HG03469 (cell line): Measurements from ENCODE around the gene NAALADL2.

Experiments
- ATAC-seq: cut with Tn5 transposase; IDR thresholded peaks from one replicate; pipeline ENCODE4 v1.9.1; 2021; ENCODE audit warnings: mild to moderate bottlenecking, moderate library complexity, moderate number of reproducible peaks; ENCODE audit not compliant: unreplicated experiment

NAALADL2 gene

DNA sequence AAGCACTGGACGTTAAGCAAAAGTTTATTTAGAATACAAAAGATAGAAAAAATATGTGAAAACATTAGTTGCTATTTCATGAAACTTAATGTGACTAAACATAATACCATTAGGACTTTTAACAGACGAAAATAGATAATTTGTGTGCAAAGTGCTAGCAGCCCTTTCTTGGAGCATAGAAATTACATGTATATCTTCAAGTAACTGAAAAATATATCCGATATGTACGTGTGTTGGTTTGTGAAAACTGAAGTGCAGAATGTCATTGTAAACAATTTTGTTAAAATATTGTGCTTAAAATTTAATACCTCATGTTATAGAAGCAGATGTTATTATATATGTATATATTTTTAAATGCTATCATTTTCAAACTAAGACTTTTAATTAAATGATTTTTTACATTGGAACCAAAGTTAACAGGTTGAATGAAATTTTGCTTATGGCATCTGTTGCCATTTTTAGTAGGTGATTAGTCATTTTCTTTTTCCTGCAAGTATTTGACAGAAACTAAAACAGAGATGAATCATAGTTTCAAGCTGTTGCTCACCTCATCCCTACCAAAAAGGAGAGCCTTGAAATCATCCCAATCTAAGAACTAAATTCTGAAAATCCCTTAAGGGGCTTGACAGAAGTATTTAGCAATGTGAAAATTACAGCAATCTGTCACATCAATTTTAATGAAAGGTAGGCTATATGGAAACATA lies 334.8 kb downstream of the NAALADL2 start:
- peak; percentile 51 for ATAC-seq

DNA sequence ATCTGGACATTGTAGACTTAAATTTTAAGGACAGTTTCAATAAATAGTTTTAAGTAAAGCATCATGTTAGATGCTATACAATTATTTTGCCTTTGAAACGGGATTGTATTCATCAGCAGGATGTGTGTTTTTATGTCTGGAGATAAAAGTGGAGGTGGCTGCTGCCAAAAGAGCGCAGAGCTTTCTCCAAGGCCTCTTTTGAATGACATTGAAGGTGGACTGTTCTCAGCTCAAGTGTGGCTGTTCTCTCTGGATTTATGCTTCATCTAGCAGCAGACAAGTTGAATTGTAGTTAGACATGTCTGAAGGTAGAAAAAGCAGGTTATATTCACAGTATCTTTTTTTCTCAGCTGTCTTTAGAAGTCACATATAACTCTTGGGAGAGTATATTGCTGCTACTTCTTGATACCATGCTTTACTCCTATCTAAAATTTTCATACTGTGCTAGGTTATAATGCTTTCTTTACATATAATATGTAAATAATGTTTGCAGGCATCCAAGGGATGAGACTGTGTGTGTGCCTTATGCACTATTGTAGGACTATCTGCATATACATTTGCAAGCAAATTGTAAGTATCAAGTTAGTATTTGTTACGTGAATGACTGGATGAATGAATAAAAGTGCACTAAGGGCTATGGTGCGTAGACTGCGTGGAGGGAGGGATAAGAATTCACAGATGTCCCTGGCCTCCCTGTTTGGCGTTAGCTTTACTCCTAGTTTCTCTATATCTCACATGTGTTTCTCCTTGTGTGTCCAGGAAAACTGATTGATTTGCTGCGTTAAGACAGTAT lies 340.1 kb downstream of the NAALADL2 start:
- ATAC-seq, result no peak

DNA sequence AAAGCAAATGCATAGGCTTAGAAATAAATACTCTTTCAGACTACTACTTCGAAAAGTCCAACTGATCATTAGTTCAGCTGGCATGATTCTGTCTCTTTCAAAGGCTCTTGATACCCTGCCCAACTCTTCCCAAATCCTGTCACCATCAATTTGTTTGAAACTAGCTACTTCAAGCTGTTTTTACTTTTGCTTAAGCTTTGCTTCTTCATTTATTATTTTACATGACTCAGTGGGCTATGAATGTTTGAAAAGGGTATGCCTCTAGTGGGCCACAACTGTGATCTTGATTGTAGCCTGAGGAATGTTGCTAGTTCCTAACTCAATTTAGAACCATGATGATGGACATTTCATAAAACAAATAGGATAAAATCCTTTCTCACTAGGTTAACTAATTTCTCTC lies 340.8 kb downstream of the NAALADL2 start:
- no peak for ATAC-seq

DNA sequence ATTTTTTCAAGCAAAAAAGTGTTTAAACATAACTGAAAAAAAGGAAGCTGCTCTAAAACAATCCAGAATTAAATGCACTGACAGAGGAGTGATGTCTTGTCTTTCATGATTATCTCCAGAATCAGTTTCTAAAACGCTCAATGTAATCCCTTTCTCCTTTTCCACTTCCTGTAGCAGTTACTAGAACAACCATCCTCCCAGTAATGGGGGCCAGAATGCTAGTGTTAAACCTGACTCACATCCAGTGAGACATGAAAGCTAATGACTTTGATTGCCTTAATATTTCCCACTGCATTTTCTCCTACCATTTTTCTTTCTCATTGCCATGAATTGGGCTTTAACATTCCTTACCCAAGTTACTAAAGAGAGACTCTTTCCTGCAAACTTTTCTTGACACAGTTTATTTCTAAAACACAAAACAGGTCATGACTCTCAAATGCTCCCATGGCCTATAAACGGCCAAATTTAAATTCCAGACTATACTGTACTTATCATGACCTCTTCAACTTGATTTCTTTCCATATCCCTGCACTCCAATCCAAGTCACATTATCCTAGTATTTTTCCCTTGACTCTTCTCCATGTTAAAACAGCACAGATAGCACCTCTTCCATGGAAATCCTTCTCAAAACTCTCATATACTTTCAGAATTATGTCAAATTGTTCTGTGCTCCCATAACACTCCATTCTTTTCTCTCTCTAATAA lies 341.4 kb downstream of the NAALADL2 start:
- ATAC-seq, result no peak

DNA sequence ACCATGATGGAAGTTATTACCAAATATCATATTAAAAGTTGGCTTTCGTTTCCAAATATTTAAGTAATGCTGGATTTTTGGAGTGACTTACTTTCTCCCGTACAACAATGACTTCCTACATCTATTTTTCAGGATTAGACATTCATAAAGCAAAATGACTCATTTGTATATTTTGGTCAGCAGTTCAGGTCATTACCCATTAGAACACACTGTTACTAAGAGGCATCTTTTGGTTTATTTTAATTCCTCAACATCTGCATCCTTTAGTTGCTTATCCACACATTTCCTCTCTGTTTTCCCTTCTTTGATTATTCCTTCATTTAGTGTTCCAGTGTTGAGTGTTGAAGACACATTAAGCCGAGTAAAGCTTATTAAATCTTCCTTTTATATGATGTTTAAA lies 348.2 kb downstream of the NAALADL2 start:
- ATAC-seq, result no peak

DNA sequence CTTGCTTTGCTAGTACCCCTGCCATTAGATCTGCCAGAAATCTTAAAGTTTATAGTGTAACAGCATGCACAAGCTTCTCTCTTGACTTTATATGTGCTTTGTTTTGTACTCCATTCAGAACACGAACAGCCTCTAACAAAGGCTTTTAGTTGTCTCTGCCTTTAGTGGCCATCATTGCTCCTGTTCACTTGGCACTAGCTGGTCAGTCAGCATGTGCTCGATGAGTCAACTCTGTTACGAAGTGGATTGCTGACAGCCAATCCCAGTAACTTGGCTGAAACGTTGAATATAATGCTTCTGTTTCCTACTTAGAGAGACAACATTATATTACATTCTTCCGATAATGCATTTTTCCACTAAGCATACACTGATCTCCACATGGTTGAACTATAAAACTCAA lies 349.2 kb downstream of the NAALADL2 start:
- no peak for ATAC-seq

DNA sequence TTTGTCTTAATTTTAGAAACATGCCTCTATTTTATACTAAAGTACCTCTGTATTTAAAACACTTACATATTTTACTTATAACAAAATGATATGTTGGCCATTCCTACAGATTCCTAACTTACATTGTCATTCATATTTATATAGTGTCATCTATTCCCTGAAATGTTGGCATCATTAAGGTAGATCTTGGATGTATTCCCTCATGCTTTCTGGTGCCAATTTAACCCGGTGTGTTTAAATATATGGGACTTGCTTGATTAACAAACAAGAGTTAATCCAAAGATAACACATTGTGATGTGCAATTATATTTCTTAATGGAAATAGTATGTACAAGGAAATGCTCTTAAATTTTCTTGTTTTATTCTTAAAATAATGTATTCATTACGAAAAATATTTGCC lies 352.3 kb downstream of the NAALADL2 start:
- ATAC-seq, result no peak

DNA sequence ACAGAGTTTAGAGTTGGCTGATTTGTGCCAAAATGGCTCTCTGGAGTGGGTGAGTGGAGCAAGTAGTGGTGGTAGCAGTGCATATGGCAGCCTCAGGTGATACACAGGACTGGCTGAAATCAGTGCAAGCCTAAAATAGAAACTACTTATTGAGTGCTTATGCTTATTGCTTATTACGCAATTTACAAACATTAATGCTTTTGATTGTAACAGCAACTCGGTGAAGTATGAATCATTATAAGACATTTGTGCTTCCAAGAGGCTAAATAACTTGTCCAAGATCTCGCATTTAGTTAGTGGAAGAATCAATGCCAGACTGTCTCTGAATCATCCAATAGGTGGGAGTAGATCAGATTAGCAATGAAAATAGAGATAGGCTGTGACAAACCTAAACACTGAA lies 353.8 kb downstream of the NAALADL2 start:
- no peak for ATAC-seq

DNA sequence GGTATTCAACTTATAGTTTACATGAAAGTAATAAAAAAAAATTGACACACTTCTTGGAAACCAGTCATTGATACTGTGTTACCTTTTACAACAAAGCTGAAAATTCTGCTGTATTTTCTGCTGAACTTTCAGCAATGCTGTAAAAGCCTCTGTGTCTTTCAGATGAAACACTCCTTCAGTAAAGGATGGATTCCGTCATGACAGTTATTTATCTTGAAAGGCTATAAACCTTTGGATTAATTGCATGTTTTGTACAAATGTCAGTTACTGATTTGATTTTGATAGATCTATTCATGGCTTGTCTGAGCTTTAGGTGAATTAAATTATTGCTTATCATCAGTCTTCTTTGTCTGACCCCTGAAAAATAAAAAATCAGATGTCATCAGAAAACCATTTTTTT lies 355.1 kb downstream of the NAALADL2 start:
- ATAC-seq, result no peak

DNA sequence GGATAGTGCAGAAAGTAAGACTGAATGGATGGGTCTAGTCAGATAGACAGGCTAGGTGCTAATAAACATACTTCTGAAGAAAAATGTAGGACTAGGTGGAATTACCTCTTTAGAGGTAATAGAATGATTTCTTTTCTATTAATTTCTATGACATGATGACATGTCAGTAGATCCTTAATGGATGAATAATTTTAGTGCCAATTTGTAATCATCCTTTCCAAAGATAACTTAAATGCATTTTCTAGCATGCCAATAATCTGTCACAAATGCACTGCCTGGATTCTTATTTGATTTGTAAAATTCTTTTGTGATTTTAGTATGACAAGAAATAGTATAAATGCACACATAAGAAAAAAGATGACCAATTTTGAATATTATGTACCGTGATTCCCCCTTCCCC lies 356.7 kb downstream of the NAALADL2 start:
- ATAC-seq, result no peak

DNA sequence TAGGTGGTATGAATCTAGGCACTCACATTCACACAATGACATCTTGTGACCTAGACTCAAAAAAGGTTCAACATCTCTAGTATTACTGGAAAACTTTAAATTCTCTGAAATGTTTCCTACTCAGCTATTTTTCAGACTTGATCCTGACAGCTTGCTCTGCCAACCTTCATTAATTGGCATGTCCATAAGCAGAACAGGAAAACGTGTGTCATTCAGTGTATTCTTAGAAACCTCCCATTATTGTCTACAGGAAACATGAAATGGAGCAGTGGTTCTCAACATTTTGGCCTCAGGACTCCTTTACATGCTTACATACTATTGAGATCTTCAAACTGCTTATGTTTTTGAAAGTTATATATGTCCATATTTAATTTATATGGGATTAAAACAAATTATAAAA lies 363.2 kb downstream of the NAALADL2 start:
- ATAC-seq, result no peak

DNA sequence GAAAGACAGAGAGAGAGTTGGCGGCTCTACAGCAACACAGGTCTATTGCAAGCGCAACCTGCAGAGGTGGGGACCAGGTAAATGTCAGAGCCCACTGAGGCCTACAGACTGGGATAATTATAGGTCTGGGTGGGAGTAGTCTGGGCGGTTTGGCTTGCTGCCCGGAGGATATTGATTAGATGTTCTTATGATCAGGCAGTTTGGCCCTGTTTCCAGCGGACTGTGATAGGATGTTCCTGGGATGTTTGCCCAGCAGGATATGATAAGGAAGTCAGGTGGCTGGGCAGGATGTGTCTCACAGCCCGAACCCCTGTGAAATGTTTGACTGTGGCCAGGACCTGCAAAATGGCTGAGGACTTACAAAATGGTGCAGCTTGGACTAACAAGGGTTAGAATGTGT lies 364.9 kb downstream of the NAALADL2 start:
- no peak for ATAC-seq

DNA sequence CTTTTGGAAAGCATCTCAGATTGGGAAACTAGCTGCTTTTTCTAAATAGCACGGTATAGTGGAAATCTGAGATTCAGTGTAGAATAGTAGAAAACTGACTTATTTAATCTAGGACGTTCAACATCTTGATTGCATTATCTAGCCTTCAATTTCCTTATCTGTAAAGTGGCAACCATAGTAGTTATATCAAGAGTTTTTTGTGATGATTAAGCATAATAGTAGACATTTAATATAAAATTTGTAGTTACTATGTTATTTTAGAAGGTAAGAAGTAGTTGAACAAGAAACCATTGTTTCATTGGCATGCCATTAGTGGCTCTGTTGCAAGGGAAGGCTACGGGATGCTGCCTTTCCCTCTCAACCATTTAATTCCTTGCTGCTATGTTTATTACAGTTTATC lies 367.3 kb downstream of the NAALADL2 start:
- ATAC-seq, result no peak

DNA sequence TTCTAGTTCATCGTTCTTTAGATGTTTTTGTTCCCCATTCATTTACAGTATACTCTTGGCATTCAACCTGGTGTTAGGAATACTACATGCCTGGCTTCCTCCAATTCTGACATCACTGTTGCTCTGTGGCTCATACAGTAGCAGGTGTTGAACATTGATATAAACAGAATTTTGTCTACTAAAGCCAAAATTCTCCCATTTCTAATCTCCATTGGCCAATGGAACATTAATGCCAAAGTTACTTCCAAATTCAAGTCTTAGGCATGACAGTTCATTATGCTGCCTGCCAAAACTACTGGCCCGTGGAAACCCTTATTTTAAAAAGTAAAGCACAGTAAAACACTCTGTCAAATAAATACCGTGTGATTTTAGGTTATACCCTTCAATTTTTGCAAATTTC lies 368.0 kb downstream of the NAALADL2 start:
- no peak for ATAC-seq

DNA sequence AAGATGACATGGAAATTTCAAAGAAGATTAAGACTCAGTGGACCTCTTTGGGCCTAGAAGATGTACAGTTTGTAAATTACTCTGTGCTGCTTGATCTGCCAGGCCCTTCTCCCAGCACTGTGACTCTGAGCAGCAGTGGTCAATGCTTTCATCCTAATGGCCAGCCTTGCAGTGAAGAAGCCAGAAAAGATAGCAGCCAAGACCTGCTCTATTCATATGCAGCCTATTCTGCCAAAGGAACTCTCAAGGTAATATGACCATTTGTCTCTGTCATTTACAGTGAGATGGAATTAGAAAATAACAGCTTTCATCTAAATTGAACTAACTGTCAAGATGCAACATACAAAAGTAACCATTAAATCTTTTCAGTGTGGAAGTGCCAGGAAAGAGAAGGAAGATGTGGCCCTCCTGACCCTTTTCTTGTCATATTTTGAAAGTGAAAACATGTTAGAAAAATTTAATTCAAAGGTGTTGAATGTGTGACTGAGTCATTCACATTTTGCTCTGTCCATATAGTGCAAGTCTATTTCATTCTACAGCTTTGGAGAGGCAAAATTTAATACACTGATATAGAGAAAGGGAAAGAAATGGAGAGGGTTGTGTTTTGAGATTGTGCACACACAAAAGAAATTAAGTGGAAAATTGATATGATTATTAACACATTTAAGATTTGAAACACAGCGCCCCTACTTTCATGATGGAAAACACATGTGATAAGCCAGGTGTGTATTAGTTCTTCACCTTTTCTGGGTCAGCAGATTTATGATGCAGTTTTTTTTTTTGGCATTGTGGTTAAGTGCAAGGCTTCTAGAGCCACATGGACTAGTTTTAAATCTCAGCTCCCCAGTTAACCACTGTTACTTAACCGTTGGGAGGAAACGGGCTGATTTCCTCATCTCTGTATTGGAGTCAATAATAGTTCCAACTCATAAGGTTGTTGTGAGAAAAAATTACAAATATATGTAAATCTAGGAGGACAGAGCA lies 375.1 kb downstream of the NAALADL2 start:
- no peak for ATAC-seq

DNA sequence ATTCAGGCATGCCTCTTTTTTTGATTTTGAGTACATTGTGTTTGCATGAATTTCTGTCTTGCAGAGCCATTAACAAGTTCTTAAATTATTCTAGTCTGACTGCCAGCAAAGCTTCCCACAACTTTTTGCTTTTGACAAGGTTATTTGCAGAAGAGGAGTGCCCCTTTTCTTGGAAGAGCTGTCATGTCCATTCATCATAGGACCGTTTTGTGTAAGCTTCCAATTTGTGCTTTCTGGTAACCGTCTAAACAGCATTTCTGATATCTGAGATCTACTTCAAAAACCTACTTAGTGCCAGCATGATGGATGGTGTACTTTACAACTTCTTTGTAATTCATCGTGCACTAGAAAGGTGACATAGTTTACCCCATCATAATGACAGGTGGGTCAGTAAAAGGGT lies 379.7 kb downstream of the NAALADL2 start:
- no peak for ATAC-seq

DNA sequence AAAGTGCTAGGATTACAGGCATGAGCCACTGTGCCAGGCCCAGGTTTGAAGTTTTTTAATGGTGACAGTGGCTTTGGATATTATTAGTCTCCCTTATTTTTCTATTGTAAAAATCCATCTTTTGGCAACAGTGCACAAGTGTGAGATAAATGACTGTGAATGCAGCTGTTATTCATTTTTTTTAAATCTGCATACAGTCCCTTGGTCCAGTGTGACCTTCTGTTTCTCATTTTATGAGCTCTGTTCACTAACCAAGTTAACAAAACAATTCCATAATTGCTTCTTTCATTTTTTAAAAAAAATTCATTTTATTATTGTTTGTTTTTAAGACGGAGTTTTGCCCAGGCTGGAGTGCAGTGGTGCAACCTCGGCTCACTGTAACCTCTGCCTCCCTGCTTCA lies 381.8 kb downstream of the NAALADL2 start:
- no peak for ATAC-seq

DNA sequence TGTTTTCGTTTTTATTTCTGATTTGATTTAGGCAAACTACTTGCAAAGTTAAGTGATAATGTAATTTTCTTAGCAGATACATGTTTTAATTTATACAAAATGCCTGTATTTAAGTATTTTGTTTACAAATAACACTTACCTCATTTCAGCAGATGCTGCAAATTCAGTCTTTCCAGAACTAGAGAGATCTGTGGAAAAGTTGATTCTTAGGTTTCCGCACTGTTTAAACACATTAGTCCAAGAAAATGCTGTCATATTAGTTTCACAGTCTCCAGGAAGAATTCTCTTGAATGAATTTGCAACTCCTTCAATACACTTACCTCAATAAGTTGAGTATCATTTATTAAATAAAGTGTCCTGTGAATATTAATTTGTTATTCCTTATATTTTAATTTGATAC lies 383.1 kb downstream of the NAALADL2 start:
- no peak for ATAC-seq

DNA sequence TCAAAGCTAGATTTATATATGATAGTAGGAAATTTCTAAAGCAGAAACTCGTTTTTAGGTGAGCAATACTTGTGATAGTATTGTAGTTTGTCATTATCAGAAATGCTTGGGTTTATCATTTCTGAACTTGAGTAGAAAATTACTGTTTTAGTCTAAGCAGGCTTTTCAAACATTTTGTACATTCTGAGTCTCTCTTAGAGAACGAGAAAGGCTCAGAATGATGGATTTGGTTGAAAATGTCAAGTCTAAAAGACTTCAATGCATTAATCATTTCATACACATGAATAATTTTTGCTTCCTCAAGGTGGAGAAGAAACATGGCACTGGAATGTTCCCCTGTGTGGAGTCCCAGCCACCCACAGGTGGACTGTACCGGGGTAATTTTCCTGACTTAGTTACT lies 387.1 kb downstream of the NAALADL2 start:
- no peak for ATAC-seq

DNA sequence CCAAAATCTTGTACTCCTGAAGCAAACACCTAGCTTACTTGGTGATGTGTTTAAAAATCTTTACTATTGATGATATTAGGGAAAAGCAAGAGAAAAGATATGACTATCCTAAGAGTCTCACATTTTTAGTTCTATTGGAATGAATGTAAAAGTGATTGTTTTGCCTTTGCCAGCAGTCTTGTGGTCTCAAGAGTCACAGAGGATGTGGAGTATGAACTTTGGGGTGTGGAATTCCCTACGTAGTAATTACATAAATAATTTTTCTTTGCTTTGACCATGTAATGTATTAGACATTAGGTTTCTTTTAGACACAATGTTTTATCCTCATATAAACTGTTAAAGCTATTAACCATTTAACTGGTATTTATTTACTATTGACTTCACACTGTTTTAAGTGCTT lies 387.6 kb downstream of the NAALADL2 start:
- no peak for ATAC-seq

DNA sequence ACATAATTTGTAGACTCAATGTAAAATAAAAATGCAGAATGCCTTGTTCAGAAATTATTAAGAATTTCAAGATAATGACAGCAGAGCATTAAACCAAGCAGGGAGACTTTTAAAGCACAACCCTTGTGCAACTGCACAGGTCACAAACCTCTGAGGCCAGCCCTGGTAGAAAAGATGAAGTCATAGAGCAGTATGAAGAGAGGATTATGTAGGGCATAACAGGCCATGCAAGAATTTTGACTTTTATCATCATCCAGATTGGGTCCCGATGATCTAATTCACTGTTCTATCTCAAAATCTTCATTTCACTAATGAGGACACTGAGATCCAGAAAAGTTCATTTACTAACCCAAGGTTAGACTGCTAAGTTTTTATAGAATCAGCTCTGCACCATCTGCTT lies 388.5 kb downstream of the NAALADL2 start:
- ATAC-seq, result no peak
